ENCODE results near the gene MBNL1. TPM values are rescaled to one million over a fixed set of nuclear protein-coding genes. Genes with fewer than 3 reads are reported as not detected.

Gene MBNL1
- total RNA-seq, 1 donor, result 465 TPM

GRCh38 chr3:152403632-152404066 lies 134.9 kb downstream of the MBNL1 start:
- no peak overlapping the region for H3K4me3 ChIP-seq (ENCODE audit: low read depth, low read length)
- no peak for DNase-seq (ENCODE audit: low read depth)
- no peak for TF ChIP-seq CTCF (IDR thresholded peaks at IDR 0.05; ENCODE audit: insufficient read depth, low read length)

GRCh38 chr3:152404976-152405375 lies 136.2 kb downstream of the MBNL1 start:
- H3K4me3 ChIP-seq (ENCODE audit: low read depth, low read length), result no peak overlapping the region
- no peak for TF ChIP-seq CTCF (IDR thresholded peaks at IDR 0.05; ENCODE audit: insufficient read depth, low read length)
- no peak for DNase-seq (ENCODE audit: low read depth)

- no peak for TF ChIP-seq CTCF (IDR thresholded peaks at IDR 0.05; ENCODE audit: insufficient read depth, low read length)
- DNase-seq (ENCODE audit: low read depth), result peak; percentile 94
- peak overlapping the region; percentile 45 for H3K4me3 ChIP-seq (ENCODE audit: low read depth, low read length)
These were observed 137.4 kb downstream of the MBNL1 start for GRCh38 chr3:152405915-152406802.

GRCh38 chr3:152413240-152413639 lies 144.5 kb downstream of the MBNL1 start:
- no peak for TF ChIP-seq CTCF (IDR thresholded peaks at IDR 0.05; ENCODE audit: insufficient read depth, low read length)
- DNase-seq (ENCODE audit: low read depth), result no peak
- H3K4me3 ChIP-seq (ENCODE audit: low read depth, low read length), result no peak overlapping the region

GRCh38 chr3:152416808-152417580 lies 148.3 kb downstream of the MBNL1 start:
- no peak for DNase-seq (ENCODE audit: low read depth)
- no peak overlapping the region for H3K4me3 ChIP-seq (ENCODE audit: low read depth, low read length)
- TF ChIP-seq CTCF (IDR thresholded peaks at IDR 0.05; ENCODE audit: insufficient read depth, low read length), result no peak

- DNase-seq (ENCODE audit: low read depth), result no peak
- H3K4me3 ChIP-seq (ENCODE audit: low read depth, low read length), result no peak overlapping the region
- TF ChIP-seq CTCF (IDR thresholded peaks at IDR 0.05; ENCODE audit: insufficient read depth, low read length), result no peak
These were observed 151.0 kb downstream of the MBNL1 start for GRCh38 chr3:152419748-152420147.

Measured in fibroblast of the aortic adventitia (primary cell).